Stimulated activated CD8-positive, alpha-beta memory T cell treated with anti-CD3 and anti-CD28 coated beads, Interleukin-2, amount 100 ng/mL, for 48 hours (primary cell): Measurements from ENCODE around the gene ERMN.
A peak's percentile ranks its signal among the peaks of the same experiment; 100 is the strongest.

Experiments
- DNase-seq, 2 donors: peaks; one replicate each; pipeline ENCODE4 v3.0.0-alpha.2; 2020; ENCODE audit warnings: low read depth in 2 of 2

ERMN gene

DNA sequence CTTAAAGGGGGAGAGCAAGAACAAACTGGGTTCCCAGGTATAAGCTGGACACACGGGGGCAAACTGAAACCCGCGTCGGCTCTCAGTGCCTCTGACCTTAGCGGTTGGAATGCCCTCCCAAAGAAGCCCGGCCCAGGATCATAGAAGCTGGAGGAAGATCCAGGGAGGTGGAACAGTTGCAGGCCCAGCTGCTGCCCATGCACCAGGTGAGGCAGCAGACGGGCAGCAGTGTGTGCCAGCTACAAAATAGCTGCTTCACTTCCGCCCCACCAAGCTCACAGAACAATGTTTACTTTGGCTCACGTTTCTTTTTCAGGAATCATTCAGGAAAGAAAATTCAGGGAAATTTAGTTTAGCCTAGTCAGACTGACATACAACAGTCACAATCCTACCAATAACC lies 3.9 kb upstream of the ERMN start:
- no peak for DNase-seq

DNA sequence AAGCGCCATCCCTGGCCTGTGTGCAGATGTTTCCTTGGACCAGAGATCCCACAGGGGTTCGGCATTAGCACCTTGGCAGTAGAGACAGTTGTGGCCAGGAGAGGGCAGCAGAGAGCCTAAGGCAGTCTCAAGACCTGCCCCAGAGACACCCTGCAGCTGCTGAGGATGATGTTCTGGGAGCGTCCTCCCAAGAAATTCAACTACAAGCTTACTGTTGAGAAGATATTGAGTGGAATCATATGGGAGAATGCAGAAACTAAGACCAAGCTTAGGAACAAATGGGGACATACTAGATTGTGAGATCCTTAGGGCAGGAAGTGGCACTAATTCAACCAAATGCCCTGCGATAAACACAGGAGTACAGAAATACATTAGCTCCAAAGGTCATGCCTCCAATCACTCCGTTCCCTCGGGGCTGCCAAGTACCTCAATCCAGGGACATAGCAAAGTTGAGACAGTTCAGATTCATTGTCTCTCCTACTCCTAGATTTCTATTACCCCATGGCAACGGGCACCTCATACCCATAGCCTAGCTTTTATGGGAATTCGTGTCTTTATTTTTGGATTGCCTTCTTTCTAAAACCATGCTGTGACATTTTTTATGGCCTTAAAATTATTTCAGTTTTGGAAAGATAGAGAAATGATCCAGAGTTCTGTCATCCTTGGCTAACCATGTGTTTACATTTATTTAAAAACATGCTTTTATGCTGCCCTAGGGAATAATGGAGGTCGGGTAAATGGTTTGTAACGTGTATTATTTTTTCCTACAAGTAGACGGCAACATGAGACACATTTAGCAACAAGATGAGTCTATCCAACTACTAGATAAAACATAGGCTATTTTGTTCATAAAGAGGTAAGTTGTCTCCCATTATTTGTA lies 2.2 kb upstream of the ERMN start:
- peak; percentile 78 to 86 for DNase-seq

DNA sequence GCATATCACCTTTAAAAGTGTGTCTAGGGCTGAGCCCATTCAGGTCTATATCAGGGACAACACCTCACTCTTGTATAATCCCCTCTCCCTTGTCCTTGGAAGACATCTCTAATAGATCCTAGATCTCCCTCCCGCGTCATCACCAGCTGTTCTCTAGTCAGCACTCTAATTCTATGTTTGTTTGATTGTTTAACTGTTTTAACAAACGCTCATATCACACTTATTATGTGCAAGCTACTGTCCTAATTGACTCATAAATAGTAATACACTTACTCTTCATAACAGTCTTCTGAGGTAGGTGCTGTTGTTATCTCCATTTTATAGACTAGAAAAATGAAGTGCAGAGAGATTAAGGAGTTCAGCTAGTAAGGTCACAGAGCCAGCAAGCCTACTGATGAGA lies 1.6 kb upstream of the ERMN start:
- no peak for DNase-seq

DNA sequence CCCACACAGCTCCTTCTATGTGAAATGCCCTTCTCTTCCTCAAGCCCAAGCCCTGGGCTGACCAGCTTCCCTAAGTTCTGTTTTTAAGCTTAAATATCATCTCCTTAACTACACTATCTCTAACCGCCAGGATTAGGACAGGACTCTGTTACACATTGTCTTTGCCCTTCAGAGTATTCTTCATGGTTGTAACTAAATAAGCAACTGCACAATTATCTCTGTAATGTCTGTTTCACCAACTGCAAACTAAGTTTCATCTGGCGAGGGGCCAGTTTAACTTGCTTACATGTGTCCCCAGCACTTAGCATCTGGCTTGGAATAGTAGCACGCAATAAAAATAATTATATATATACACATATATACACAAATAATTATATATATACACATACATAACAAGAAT lies 1.1 kb upstream of the ERMN start:
- DNase-seq = no peak

DNA sequence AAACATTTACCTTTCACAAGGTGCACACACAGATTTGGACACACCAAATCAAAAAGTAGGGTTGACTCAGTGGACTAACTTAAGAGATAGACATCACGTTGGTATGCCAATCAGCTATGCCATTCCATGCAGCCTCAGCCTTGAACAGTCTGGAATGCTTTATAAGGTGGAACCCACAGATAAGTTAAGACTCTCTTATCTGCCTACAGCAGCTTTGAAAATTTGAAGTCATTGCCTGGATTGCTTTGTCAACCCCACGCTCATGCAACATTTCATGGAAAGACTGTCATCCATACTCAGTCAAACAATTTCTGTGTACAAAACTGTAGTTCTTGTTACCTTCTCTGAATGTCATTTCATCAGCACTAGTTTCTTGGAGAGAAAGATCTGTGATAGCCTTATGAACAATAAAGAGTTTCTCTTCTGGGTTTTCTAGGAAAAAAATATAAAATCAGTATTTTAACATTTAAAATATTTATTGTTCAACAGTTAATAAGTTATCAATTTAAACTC lies 1.2 kb downstream of the ERMN start:
- DNase-seq = no peak

DNA sequence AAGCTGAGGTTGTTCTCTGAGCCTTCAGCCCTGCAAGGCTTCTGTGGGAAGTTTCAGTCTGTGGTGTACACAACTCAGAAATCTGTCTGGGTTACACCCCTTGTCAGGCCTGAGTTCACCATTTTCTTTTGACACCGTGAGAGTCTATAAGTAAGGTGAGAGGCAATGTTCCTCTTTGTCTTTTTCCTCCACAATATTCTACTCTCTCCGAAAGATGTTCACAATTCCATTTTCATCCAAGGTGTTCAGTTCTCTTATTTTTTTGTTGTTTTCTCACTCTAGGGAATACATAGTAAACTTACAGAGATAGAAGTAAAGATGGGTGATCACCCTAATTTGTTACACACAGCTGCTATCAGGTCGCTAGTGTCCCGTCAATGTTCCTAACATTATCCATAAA lies 3.2 kb downstream of the ERMN start:
- no peak for DNase-seq

DNA sequence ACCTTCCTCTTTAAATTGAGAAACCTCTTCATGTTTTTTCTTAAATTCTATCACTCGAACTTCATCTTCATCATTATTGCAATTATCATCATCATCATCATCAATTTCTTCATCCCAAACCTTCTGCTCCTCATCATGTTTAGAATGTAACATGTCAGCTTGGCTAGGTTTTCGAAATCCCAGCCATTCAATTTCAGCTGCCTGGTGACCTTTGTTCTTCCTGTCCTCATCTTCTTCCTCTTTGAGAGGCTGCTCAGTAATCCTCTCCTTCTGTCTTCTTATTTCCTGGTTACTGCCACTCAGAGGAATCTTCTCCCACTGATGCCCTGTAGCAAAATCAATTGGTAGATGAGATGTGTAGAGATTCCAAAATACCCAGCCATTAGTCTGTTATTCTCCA lies 4.2 kb downstream of the ERMN start:
- no peak for DNase-seq

DNA sequence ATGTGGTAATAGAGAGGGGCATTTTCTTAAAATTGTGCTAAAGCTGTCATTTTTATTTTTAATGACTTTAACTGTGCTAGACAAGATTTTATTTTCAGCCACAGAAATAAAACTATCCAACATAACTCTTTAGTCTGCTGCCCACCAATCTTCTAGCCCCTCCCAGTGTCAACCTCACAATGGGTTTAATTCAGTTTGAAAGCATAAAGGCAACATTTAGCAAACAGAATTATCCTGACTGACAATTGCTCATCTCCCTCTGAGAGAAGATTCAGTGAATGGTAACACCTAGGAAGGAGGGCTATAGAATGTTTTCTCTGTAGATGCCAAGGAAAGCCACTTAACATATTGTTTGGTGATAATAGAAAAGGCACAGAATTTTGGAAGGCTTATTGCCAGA lies 5.2 kb downstream of the ERMN start:
- DNase-seq = no peak

DNA sequence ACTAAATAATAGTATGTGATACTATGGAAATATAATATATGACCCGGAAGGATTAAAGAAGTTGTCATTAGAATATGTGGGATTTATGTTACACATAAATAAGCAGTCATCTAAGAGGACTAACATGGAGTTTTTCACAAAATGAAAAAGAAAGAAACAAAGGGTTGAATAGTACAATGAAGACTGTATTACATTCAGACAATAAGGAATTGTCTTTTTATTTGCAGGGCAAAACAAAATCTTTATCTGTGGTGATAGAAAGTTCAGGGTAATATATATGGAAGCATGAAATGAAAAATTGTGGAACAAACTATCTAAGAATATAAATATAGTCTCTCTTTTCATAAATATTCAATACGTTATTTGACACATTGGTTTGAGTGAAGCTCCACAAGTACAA lies 5.8 kb downstream of the ERMN start:
- no peak for DNase-seq

DNA sequence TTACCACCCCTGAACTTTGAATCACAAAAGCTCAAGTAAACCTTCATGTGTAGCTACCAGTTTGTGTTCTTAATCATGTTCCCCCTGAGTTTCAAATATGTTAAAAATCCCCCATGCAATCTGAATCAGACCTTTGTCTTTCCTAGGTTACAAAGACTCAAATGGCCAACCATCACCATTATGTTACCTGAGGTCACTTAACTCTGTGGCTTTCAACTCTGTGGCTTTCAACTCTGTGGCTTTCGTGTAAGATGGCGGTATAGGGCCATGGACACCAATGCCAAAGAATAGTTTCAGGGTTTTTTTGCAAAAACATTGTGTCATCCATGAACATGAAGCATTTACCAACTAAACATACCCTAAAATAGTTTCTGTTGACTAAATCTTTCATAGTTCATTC lies 6.7 kb downstream of the ERMN start:
- DNase-seq = no peak

DNA sequence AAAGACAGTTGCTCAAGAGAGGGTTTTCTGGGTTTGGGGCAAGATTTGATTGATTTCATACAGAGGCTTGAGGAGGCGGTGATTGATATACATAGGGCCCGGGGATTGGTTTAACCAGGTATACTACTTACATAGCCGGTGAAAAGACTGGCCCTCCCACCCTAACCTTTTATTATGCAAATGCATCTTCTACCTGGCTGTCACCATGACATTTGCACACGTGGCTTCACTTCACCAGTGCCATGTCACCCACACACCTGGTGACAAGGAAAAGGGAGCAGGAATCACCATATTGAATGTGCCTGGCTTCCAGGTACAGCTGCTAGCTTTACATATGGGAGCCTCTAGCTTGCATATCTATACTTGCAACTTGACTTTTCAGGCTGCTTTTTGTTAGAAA lies 9.7 kb downstream of the ERMN start:
- no peak for DNase-seq

DNA sequence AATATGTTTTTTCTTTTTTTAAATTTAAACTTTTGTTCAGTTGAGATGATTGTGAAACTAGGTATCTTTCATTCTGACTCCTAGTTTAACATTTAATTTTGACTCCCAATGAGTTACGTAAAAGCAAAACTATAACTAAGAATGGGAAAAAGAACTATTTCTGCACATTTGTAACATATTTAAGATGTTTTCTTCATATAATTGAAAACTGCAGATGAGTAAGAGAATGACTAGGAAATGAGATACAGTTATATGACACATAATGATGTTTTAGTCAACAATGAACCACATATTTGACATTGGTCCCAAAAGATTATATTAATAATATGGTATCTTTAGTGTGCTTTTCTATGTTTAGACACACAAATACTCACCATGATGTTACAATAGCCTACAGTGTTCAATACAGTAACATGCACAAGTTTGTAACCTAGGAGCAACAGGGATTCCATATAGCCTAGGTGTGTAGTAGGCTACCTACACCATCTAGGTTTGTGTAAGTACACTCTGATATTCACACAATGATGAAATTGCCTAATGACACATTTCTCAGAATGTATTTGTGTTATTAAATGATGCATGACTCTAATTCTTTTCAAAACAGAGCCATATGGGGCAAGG lies 12.6 kb downstream of the ERMN start:
- no peak for DNase-seq

DNA sequence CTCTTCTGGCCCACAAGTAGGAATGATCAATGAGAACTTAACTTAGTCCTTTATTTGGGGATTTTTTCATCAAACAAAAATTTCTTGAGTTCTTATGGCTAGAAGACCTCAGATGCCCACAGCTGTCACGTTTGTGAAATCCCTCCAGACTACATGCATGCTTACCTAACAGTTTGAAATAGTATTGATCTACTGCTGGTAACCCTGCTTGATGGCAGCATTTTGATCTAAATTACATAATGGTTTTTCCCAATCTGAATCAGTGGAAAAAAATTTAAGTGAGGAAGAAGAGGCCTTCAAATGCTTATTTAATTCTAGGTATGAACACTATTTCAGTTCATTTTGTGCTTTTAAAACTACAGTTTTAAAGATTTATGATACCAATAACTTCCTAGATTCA lies 13.9 kb downstream of the ERMN start:
- DNase-seq = no peak

DNA sequence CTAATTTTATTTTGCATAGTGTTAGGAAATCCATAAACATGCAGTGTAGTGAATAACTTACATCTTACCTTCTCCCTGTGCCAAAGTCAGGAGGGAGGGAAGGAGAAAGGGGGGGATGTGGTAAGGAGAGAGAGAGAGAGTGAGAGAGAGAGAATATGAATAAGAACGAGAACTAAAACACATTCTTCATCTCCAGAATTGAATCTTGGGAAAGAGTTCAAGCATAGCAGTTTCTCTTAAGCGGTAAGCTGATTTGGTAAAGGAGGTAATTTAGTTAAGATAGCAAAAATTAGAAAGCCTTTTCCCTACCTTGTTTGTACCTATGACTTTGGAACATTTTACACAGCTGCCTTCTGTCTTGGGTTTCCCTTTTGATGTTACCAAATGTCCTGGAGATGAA lies 15.7 kb downstream of the ERMN start:
- DNase-seq = no peak

DNA sequence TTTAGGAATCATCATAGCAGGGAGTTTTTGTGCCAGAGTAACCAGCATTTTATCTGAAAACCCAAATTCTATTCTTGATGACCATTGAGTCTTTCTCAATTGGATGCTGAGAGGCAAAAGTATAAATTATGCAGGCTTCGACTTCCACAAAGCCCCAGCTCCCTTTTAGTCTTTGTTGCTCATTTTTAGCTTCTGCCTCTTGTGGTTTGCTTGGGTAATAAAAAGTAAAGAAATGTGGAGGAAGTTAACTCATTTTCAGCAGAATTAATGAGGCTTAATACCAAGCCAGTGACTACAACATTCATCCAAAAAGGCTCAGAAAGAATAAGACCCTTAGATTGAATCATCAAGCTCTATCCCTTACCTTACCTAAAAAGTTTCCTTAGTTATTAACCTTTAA lies 18.6 kb downstream of the ERMN start:
- no peak for DNase-seq

DNA sequence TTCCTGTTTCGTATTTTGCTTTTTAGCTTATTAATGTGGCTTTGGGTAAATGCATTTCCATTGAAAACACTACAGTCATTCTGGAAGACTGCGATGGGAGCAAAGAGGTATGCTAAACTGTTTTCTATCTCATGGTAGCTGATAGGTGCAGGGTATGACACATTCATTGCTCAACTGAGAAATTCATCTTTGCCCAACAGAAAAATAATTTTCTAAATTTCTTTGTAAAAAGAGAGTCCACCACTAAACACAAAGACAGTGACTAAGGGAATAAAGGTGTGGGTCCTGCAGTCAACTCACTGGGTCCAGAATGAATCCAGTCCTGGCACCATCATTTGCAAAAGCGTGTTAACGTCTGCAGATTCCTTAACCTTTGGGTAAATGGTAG lies 19.9 kb downstream of the ERMN start:
- no peak for DNase-seq

DNA sequence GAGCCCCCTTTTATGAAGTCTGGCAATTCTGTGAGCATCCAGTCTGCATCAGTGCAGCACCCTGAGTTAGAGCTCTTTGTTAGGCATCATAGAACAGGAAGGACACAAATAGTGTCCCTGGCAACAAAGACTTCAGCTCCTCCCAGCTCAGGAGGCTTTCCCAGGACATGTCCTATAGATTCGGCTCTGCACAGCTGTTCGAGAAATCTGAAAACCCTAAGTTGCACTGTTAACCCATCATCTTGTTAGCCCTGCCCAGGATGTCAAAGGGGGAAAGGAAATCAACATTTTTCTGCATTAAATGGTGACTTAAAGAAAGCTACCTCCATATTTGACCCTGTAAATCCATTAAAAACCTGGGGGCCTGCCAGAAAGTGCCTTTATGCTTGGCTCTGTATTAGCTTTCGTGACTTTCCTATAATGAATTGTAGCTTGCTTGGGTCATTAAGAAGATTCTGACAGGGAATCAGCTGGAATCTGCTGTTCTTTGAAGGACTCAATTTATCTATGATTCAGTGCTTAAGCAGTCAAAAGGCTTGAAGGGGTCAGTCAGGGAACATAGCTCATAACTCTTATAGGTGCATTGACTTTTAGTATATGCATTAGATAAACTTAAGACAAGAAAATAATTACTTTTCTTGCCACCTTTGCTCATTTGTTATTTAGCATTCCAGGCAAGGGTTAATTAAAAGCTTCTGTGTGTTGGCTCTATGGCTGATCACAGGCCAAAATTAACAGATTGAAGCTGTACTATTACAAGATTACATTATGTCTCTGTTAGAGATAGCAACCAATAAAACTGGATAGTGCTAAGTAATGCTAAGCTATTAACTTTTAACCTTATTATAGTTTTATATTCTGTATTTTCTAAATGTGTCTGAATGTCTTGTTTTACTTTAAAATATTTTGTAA lies 20.6 kb downstream of the ERMN start:
- no peak for DNase-seq

DNA sequence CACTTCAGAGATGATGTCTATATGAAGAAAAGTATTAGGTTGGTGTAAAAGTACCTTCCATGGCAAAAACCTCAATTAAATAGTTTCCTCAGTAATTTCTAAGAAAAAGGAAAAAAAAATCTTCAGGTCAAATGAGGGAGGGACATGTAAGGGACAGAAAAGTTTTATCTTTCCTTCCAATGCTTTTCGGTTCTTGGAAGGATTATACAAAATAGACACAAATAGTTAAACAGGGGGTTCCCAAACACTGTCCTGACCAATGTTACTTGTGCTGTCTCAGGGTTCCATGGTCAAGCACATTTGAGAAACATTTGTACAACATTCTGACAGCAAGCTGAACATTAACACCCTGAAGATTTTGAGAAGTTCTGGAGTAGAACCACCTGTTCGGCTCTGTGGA lies 22.0 kb downstream of the ERMN start:
- DNase-seq = no peak

DNA sequence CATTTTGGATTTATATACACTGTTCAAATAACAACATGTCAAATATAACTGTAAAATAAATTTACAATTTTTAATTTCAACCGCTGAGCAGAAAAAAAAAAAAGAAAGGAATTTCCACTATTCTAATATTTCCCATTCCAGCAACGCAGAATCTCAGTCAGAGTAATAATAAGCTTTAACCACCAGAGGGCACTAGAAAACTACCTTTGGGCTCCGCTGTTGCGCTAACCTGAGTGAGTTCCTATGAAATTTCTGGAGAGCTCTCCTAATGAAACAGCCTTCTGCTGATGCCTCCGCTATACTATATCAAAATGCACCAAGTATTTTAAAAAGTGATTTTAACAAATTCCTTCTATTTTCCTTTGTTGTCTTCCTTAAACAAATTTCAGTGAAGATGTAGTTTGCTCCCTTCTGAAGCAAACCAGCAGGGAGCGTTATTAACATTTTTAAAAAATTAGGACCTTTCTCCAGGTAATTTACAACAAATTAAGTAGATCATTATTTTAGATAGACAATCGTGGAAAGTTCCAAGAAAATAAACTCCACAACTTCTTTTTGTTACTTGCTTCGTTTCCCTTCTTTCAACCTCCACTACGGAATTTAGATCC lies 23.0 kb downstream of the ERMN start:
- DNase-seq = no peak

DNA sequence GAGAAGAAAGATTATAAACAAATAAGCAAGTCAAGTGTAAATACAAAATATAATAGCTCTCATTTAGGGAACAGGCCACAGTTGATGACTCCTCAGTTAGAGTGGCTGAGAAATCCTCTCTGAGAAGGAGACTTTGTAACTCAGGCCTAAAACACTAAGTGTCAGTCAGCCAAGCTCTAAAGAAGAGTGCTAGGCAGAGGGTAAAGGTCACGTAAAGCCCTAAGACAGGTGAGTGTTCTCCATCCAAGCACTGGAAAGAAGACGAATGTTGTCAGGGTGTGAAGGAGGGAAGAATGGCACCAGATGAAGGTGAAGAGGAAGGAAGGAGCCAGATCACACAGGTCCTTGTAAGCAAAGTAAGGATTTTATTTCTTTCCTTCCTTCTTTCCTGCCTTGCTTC lies 24.3 kb downstream of the ERMN start:
- no peak for DNase-seq

DNA sequence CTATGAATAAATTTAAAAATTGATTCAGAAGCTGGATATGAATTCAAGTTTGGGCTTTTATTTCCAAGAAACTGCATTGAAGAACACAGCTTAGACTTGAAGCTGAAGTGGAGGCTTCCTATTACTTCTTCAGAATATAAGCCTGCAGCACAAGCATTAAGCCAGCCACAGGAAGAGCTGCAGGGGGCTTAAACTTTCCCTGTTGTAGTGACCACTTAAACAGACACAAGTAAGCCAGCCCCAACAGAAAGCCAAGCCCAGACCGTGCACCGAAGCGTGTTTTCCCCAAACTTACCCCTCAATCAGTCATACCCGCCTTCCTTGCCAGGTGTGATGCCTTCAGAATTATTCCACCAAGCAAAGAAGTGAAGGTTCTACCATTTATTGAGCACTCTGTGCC lies 28.7 kb downstream of the ERMN start:
- DNase-seq = no peak

DNA sequence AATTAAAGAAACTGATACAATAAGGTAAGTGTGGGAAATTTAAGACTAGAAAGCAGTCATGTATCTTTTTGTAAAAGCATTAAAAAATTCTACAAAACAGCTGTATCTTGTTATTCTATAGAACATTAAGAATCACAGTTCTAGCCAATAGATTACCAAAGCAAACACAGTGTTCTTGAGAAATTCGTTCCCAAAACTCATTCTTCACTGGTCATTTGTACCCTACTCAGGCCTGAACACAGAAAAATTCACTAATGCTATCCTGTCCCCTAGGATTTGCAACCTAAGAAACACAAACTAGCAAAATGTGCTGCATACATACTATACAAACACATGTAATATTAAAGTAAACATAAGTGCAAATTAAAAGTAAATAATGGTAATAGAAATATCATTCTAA lies 29.1 kb downstream of the ERMN start:
- DNase-seq = no peak
